Measurements from ENCODE around the gene APAF1.
"Not testable (repeated sequence)": the region's sequence is repeated elsewhere in the genome, so short reads cannot be mapped to it uniquely, and the experiment has no call there.

Gene APAF1, protein sequence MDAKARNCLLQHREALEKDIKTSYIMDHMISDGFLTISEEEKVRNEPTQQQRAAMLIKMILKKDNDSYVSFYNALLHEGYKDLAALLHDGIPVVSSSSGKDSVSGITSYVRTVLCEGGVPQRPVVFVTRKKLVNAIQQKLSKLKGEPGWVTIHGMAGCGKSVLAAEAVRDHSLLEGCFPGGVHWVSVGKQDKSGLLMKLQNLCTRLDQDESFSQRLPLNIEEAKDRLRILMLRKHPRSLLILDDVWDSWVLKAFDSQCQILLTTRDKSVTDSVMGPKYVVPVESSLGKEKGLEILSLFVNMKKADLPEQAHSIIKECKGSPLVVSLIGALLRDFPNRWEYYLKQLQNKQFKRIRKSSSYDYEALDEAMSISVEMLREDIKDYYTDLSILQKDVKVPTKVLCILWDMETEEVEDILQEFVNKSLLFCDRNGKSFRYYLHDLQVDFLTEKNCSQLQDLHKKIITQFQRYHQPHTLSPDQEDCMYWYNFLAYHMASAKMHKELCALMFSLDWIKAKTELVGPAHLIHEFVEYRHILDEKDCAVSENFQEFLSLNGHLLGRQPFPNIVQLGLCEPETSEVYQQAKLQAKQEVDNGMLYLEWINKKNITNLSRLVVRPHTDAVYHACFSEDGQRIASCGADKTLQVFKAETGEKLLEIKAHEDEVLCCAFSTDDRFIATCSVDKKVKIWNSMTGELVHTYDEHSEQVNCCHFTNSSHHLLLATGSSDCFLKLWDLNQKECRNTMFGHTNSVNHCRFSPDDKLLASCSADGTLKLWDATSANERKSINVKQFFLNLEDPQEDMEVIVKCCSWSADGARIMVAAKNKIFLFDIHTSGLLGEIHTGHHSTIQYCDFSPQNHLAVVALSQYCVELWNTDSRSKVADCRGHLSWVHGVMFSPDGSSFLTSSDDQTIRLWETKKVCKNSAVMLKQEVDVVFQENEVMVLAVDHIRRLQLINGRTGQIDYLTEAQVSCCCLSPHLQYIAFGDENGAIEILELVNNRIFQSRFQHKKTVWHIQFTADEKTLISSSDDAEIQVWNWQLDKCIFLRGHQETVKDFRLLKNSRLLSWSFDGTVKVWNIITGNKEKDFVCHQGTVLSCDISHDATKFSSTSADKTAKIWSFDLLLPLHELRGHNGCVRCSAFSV (N-terminal part only)

GRCh38 chr12:98644712-98645571, at the start of gene APAF1, which contains the start of gene IKBIP:
APAF1 (plus strand) TSS chr12:98645290; CDS start chr12:98648360, 3,070 bp downstream.
IKBIP (minus strand) TSS chr12:98644788; CDS start chr12:98644701, 87 bp downstream.
- peak; percentile 82 to 89 for DNase-seq

GRCh38 chr12:98597313-98597712, 47.8 kb upstream of the APAF1 start:
- DNase-seq = not testable (repeated sequence)

GRCh38 chr12:98601924-98602323, 43.2 kb upstream of the APAF1 start:
- DNase-seq = no peak

DNA sequence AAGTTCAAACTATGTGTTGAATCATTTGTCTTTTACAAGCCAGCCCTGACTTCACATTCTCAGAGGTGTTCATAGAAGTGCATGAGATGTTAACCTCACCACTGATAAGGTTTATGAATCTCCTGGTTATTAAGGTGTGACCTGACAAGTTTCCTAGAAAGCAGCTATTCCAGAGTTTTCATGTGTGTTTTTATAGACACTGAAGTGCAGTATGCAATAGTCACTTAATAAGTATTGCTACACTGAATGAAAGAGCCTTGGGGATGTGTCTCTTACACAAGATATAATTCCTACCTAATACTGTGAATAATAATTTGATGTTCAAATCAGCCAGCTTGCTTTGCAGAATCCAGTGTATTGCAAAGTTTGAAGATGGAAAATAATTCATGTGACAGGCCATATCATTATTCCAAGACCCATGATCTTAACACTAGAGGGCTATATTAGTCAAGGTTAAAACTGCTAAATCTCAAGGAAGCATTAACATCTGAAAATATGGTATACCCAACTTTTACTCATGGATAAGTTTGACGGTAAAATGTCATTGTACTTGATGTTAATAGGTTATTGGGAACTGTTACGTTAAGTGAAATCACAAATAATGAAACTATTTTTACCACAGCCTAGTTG, 38.6 kb upstream of the APAF1 start:
- DNase-seq = peak; percentile 62 to 71

DNA sequence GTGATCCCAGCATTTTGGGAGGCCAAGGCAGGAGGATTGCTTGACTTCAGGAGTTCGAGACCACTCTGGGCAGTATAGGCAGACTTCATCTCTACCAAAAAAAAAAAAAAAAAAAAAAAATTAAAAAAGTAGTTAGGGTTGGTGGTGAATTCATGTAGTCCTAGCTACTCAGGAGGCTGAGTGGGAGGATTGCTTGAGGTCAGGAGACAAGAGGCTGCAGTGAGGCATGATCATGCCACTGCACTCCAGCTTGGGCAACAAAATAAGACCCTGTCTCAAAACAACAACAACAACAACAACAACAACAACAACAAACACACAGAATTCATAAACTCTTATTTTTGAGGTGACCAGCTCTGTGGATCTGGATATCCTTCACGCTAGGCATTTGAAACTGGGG, 34.5 kb upstream of the APAF1 start:
- DNase-seq = no peak

GRCh38 chr12:98612696-98613334, 32.3 kb upstream of the APAF1 start:
- no peak for DNase-seq

GRCh38 chr12:98618952-98619351, 26.1 kb upstream of the APAF1 start:
- peak; percentile 93 to 94 for DNase-seq

DNA sequence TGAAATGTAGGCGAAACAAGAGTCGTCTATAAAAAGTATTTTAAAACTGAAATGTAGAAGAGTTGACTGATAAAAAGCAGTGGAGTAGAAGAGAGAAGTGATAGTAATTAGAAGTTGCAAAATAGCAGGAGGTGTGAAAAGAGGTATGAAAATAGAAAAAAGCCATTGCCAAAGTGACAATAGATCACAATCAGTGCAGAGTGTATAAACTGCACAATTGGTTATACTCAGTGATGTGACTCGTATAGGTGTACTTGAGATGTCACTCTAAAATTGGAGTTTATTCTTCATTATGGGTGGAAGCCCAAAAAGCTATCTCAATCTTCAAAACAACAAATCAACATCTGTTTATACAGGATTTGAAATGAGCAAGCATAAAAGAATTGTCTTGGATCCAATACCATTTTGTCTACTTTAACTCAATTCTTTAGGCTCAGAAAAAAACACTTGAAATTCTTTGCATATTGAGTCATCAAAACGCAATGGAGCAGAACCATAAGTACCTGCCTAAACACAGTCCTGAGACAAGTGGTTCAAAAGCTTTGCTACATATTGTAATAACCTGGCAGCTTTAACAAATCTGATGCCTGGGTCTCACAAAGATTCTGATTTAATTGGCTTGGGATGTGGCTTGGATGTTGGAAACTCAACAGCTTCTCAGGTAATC, 9.3 kb upstream of the APAF1 start:
- DNase-seq = no peak

DNA sequence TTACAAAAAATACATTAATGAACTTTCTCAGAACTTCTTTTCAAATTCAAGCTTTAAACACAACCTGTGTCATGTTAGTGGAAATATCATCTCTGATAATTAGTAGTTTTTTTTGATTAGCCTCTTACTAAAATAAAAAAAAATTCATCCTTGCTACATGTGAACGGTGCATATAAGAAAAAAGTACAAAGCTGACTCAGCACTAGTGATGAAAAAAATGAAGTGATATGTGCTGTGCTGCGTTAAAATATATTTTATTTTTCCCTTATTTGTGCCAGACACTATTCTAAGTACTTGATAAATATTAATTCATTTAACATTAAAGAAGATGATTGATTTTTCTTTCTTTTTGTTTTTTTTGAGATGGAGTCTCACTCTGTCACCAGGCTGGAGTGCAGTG, 8.0 kb upstream of the APAF1 start:
- DNase-seq = no peak

- DNase-seq = no peak
Observed at GRCh38 chr12:98638009-98638408, 7.1 kb upstream of the APAF1 start.

DNA sequence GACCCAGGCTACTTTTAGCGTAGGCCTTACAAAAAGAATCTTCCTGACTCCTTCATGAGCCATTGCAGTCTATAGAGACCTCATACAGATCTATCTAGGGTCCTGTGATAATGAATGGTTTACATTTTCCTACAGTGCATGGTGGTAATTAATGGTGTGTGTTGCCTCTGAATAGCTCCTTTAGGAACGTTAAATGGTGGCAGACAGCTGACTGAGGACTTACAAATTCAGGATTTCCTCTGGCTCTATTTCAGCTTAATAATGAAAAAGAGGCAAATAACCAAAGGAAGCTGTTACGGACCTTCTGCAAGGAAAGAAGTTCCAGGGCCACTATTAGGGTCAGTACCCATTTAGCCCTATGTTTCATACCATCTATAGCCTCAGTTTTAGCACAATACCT, 5.6 kb upstream of the APAF1 start:
- DNase-seq = no peak

DNA sequence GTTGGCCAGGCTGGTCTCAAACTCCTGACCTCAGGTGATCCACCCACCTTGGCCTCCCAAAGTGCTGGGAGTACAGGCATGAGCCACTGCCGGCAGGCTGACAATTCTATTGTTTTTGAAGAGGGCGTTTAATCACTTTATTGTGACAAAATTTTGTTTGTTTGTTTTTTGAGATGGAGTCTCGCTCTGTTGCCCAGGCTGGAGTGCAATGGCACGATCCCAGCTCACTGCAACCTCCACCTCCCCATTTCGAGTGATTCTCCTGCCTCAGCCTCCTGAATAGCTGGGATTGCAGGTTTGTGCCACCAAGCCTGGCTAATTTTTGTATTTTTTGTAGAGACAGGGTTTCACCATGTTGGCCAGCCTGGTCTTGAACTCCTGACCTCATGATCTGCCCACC, 2.3 kb upstream of the APAF1 start:
- not testable (repeated sequence) for DNase-seq

GRCh38 chr12:98644433-98644711, 718 bp upstream of the APAF1 start:
- DNase-seq = no peak

DNA sequence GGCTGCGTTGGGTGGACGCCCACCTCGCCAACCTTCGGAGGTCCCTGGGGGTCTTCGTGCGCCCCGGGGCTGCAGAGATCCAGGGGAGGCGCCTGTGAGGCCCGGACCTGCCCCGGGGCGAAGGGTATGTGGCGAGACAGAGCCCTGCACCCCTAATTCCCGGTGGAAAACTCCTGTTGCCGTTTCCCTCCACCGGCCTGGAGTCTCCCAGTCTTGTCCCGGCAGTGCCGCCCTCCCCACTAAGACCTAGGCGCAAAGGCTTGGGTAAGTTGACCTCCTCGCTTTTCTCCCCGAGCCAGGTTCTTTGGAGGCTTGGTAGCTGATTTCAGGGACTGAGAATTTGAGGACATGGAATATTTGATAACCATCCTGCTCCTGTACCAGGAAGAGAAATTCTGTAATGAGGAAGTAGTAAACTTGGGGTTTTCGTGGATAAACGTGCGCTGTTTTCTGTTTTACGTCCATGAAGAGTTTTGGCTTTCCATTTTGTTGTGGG, 530 bp downstream of the APAF1 start:
- peak; percentile 23 to 24 for DNase-seq

DNA sequence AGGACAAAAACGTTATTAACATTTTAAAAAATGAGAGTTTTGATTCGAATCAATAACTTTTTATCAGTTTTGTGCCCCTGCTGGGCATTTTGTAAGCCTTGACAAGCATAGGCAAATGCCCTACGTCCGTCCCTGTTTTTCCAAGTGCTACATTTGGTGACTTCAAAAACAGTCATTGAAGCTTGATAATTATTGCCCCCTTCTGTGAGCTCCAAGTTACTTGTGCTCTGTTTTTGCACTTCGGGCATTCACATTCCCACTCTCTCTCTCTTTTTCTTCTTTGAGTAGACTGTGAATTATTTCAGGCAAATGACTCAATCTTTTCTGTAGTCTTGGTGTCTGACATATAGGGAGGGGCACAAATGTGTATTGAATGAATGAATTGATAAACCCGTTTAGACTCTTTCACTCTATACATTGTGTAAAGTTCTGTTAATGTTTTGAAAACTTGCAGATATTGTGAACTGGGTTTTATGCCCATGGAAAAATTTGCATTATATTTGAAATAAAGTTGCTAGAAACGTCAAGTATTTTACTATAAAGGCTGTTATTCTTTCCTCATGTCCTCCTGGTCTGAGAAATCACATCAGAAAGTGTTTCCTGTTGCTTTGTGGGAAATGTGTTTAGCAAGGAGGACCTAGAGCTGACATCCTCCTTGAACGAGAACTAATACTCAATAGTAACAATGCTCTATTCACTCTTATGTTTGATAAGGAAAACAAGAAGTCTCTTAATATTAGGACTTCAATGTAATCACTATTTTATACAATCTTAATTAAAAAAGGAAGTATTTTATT, 1.4 kb downstream of the APAF1 start:
- DNase-seq = peak; percentile 23 to 26

GRCh38 chr12:98651328-98651727, 6.2 kb downstream of the APAF1 start:
- no peak for DNase-seq

DNA sequence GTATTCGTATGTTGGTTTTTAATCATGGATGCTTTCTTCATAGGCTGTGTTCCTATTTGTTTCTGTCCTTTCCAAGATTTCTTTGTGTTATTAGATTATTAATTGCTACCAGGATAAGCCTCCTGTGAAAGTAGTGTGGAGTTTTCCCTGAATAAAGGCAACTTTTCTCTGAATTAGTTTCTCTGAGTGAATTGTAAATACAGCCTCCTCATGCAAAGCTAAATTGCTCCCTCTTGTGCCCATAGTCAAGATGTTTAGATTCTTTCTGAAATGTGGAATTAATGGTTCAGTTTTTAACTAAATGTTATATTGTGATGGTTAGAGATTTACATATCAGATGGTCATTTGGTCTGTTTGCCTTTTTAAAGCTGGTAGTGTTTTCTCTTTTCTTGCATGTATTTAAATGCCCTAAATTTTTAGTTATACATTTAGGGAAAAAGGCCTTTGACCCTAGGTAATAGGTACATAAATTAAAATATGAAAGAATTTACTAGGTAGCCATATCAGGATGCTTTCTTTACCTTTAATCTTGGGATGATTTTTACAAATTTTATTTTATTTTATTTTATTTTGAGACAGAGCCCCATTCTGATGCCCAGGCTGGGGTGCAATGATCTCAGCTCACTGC, 8.9 kb downstream of the APAF1 start:
- peak; percentile 75 to 76 for DNase-seq

DNA sequence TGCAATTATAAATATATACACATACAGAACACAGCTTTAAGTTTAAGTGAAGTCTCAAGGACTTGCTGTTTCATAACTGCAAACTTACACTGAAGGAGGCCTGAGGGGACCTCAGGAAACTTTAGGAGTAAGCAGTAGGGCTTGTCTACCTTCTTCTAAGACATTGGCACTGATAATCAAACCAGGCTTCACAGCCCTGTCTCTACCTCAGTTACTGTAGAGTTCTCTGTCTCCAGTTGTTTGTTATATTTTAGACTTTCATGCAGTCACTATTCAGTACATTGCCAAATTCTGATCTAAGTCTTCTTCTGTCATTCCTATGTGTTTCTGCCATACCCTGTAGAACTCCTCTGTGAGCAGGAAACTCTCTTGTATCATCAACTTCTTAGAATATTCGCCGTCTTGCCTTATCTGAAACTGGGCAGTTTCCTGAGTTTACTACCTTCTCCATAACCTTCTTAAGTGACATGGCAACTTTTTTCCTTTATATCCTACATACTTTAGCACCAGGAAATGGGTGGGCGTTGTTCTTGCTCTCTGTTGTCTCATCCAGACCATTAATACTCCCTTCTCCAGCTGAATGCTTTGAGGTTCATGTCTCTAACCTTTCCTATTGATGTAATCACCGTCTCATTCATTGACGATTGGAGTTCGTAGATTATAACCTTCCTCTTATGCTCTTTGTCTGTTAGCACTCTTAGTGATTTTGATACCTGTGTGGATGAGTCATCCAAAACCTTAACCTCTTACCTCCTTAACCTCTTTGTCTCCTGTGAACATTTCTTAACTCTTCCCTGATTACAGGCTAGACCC, 11.4 kb downstream of the APAF1 start:
- DNase-seq = no peak

All from AML-193 (cell line).